Activated naive CD4-positive, alpha-beta T cell treated with anti-CD3 and anti-CD28 coated beads, Interleukin-2, amount 50 U/mL, for 16 hours (primary cell): ENCODE measurements around the gene DCST1.

Experiments
- DNase-seq: peaks from one replicate; pipeline ENCODE4 v3.0.0-alpha.2; 2020

Gene DCST1

DNA sequence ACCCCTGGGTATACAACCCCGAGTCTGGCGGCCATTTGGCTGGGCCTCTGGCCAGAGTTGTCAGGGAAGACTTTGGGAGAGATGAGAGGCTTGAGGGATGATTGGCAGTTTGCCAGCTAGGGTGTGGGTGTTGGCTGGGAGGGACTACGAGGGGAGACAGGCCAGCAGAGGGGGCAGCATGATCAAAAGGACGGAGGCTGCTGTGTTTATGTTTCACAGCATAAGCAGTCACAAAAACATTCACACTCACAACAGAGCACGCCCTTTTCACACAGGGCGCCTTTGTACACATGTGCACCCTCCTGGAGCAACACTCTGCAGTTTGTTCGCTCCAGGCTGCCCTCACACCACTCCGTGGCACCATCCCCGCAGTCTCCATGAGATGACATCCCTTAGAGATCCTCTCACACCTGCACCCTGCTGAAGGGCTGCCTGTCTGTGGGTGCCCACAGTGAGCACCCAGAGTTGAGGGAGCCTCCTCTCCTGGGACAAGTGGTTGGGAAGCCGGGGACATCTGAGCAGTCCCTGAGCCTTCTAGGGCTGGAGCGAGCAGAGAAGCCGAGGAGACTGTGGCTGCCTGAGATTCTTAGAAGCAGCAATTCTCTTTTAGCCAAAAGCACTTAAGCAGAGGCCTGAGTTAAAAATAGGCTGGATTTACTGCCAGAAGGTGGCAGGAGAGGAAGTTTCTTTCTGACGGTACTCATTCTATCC is 60.4 kb downstream of the DCST1 start:
- no peak for DNase-seq

DNA sequence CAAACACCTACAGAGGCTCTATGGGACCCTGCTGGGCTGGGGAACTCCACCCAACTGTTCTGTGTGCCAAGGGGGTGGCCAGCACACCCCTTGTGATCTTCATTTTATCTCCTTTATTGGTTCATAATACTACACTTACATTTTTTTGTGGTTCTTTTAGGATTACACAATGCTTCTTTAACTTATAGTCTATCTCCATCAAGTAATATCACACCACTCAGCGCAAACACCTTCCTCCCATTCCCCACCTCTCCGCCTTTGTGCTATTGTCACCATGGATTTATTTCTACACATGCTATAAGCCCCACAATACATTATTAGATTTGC is 61.0 kb downstream of the DCST1 start:
- DNase-seq: no peak

DNA sequence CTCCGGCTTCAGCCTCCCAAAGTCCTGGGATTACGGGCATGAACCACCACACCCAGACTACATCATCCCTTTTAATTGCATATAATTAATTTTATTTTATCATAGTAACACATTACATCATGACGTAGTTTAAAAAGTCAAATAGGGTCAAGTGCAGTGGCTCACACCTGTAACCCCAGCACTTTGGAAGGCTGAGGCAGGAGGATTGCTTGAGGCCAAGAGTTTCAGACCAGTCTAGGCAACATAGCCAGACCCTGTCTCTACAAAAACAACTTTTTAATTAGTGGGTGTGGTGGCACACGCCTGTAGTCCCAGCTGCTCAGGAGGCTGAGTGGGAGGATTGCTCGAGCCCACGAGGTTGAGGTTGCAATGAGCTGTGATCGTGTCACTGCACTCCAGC is 65.7 kb downstream of the DCST1 start:
- DNase-seq: no peak
